Stimulated activated CD8-positive, alpha-beta memory T cell treated with anti-CD3 and anti-CD28 coated beads, Interleukin-7, amount 100 ng/mL, for 1 hour (primary cell): ENCODE measurements around the gene GAS7.

ENCODE experiments used
- DNase-seq, 2 donors: peaks; one replicate each; pipeline ENCODE4 v3.0.0-alpha.2; 2020; ENCODE audit warnings: low read depth in 2 of 2

The GAS7 gene

DNA sequence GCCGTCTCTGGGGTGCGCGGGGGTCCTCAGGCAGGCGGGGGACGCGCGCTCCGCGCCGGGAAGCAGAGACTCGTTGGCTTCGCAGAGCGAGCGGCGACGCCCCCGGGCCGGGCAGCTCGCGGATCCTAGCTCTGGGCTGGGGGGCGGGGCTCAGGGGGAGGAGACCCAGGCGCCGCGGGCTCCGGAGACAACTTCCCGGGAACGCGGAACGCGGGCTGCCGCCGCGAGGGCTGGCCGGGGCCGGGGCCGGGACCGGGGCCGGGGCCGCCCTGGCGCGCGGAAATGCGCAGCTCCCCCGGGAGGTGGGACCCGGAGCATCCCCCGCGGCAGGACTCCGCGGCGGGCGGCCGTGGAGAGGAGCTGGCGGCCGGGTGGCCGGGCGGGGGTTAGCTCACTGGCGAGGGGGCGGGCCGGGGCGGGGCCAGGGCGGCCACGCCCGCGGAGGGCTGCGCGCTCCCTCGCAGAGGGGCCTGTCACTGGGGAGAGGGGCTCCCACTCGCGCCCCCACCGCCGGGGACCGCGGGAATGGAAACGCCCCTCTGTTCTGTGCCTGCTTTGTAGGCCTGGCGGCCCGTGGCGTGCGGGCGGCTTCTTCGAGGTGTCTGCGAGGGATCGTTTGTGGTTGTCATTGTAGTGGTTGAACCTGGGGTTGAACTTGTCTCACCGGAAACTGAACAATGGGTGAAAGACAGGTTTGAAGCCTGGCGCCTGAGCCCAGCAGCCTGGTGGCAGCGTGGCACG, at the start of gene GAS7:
GAS7 (minus strand) TSS at position 98 of the 741 bp plus-strand sequence.
- DNase-seq: peak in 1 of 2 donors; percentile 24

DNA sequence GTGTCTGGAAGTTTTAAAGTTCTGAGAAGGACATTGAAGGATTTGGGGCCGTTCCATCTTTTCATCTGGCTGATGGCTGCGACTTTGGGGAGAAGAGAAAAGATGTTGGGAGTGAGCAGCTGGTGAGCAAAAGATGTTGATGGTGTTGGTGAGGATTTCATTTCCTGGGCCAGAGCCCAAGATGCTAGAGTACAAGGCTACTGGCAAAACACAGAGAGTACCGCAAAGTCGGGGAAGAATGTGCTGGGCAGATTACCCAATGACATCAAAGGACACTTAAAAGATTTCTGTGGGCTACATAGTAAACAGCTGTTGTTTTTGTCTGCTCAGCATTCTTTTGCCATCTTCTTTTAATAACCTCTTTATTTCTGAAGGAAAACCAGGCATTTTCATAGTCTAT, 49.4 kb upstream of the GAS7 start:
- DNase-seq: no peak

DNA sequence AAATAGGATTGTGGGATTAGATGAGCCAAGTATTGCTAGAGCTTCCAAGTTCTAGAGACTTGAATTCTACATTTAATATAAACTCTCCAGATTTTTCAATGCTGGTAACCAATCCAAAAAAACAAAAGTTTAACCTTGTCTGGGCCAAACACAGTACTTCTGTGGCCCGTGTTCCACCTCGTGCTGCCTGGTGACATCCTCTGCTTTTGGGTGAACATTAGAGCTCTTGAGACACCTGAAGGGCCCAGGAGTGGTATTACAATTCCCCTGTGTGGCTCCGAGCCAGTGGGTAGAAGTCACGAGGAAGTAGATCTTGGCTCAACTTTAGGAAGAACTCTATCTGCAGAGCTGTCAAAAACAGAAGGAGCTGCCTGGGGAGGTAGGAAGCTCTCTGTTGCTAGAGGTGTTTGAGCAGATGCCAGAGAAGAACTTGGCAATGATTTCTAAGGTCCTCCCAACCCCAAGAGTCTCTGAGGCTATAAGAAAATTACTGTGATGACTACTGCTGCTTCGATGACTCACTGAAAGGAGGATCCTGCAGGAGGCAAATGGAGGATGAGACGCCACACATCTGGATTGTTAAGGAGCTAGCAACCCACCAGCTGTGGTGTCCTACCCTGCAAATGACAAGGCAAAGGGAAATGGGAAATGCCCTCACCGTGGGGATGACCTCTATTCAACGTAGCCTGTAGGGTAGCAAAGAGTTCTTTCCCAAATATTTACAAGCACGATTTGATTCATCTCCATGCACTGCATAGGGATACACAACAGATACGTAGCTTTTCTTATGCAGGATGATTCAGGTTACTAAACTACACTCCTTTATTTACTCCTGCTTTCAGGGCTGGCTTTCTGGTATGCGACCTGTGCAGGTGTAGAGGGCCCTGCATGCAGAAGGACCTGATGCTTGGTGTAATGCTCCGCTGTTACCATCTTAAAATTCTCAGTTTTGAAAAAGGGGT, 45.8 kb upstream of the GAS7 start:
- no peak for DNase-seq

DNA sequence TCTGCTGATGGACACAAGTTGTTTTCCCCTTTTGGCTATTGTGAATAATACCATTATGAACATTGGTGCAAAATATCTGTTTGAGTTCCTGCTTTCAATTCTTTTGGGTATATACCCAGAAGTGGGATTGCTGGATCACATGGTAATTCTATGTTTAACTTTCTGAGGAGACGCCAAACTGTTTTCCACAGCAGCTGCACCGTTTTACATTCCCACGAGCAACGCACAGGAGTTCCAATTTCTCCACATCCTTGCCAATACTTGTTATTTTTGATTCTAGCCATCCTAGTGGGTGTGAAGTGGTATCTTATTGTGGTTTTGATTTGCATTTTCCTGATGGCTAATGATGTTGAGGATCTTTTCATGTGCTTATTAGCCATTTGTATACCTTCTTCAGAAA, 43.4 kb upstream of the GAS7 start:
- no peak for DNase-seq

DNA sequence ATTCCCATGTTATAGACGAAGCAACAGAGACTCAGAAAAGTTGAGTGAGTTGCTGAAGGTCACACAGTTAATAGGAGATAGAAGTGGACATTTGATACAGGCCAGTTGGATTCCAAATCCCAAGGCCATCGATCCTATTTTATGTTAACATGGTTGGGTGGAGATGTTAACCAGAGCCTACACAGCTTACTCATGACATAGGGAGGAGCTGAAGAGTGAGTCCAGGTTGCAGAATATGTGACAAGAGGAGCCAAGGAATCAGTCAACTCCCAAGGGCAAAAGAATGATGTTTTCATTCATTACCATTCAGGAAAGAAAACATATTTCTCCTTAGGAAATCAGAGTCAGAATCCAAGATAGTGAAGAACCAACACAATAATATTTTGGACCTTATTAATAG, 40.3 kb upstream of the GAS7 start:
- DNase-seq: no peak

DNA sequence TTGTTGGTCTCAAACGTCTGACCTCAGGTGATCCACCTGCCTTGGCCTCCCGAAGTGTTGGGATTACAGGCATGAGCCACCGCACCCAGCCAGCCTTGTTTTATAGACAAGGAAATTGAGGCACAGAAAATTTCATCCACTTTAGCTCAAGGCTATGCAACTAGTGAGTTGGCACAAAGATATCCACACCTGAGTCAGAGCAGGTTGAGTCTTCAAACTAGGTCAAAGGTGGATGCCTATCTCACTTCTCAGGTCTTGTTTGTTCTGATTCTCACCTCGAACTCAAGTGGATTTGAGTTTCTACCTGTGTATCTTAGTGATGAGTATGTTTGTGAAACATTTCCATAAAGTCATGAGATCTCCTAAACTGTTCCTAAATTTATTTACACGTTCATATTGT, 35.6 kb upstream of the GAS7 start:
- DNase-seq: no peak

DNA sequence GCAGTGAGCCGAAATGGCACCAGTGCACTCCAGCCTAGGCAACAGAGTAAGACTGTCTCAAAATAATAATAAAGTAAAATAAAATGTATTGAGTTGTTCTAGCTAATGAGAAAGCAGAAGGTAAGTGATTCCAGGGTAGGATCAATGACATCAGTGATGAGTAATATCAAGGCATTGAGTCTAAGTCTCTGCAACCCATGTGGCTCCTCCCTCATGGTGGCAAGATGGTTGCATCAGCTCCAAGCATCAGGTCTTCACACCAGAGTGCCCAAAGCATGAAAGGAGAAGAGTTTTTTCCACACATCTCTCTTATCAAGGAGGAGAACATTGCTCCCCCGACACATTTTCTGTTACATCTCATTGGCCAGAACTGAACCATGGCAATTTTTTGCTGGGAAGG, 34.8 kb upstream of the GAS7 start:
- no peak for DNase-seq

DNA sequence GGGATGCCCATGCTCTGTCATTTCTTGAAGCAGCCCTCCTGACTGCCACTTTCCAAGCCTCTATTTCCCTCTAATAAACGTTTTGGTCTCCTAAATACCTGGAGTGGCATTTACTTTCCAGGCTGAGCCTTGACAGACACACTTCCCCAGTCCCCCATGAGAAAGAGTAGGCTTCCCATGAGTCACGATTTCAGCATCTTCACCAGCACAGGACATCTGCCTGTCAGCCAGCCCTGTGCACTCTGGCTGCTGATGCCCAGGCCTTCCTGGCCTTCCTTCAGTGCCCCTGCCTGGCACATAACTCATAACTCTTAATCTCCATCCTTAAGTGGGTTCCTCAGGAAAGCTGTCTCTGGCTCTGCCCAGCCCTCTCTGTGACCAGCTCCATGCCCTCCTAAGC, 30.8 kb upstream of the GAS7 start:
- DNase-seq: no peak

DNA sequence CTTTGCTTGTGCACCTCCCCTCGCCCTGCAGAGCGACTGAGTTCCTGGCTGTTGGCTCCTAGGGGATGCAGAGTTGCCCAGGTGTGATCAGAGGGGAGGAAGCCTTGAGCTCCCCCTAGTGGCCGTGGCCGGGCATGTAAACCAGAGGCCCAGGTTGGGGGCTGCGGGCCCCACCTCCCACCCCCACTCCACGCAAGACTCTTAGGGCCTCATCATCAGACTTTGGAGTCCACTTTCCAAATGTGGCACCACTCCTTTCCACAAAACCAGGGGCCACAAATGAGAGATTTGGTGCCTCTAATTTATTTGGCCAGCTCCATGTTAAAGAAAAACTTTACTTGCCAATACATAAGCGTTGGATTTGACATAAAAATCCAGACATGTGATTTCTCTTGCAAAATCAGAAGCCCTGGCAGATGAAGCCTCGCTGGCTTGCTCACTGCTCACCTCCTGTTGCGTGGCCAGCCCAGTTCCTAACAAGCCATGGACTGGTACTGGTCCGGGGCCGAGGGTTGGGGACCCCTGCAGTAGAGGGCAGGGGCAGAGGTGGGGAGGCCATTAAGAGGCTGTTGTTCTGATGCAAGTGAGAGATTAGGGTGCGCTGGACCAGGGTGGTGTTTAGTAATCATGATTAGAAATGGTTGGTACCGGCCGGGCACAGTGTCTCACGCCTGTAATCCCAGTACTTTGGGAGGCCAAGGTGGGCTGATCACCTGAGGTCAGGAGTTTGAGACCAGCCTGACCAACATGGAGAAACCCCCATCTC, 28.7 kb upstream of the GAS7 start:
- peak; percentile 12 to 21 for DNase-seq

DNA sequence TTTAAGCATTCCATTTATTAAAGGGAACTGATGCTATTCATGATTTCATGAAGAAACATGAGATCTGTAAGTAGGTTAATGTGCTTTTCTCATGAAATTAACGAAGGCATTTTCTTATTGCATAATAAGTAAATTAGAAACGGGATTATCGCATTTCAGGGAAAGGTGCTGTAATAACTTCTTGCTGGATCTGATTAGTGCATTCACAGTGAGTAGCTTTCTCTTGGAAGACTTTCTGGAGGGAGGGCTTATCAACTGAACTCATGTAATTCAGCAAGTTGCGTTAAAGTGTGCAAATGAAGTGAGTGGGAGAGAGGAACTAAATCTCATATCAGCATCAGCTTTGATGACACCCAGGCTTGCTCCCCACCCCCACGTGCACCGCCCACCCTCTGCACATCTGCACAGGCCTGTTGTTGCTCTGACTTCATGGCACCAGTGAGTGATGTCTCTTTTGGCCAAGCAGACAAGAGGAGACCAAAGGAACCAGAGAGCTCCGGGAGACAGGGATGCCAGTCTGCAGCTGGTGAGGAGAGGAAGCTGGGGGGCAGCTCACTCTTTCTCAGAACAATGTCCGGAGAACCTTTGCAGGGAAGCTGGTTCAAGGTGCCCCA, 26.3 kb upstream of the GAS7 start:
- no peak for DNase-seq

DNA sequence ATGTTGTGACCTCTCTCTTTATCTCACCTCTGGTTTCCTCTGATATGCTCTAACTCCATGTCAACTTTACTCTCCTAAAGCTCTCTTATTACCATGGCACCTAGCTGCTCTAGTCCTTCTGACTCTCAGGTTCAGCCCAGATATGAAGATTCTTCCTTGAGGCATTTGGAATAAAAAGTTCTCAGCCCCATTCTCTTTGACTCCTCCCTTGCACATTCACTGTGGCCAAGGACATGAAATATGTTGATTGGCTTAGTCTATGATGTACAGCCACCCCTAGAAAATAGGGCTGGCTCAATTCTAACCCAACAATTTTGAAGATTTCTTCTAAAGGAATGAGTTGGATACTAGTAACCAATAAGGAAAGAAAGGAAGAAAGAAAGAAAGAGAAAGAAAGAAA, 20.8 kb upstream of the GAS7 start:
- DNase-seq: no peak

DNA sequence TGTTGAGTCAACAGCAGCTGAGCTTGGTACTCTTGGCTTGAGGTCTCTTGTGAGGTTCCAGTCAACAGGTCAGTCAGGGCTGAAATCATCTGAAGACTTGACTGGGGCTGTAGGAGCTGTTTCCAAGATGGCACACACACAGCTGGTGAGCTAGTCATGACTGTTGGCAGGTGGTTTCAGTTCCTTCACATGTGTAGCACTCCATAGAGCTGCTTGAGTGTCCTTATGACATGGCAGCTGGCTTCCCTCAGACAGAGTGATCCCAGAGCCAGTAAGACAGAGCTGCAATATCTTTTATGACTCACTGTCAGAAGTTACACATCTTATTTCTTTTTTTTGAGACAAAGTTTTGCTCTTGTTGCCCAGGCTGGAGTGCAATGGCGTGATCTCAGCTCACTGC, 19.5 kb upstream of the GAS7 start:
- DNase-seq: no peak

DNA sequence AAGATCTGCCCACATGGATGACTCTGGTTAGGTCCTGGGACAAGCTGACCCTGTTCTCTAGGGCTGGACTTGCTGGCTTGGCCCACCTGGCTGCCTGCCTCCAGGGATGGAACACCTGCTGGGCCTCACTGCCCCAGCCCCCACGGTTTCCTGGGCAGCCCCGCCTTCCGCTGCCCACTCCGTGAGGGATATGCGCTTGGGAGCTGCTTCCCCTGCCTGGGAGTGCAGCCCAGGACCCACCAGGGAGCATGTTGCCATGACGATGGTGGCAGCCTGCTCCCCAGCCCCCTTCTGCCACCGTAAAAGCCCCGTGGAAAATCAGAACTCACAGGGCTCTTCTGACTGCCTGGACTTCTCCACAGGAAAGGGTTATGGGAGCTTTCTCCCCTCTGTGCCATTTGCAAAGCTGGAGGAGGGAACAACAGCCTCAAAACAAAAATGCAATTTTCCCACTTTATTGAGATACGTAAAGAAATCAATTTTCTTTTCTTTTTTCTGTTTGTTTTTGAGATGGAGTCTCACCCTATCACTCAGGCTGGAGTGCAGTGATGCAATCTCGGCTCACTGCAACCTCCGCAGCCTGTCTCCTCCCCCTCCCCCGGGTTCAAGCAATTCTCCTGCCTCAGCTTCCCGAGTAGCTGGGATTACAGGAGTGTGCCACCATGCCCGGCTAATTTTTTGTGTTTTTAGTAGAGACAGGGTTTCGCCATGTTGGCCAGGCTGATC, 18.0 kb upstream of the GAS7 start:
- DNase-seq: no peak

DNA sequence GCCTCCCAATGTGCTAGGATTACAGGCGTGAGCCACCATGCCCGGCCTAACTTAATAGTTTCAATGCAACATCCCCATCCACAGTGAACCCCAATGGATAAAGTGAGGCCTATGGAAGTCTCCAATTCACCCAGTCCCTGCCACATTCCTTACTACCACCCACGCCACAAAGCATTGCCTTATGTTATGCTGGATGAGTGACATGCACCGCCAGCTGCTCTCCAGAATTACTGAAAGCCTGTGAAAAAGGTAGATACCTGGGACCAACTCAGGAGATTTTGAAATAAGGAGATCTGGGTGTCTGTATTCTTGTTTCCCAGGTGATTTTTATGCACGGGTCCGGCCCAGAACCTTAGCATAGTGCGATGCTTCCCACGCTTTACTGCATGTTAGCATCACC, 16.9 kb upstream of the GAS7 start:
- no peak for DNase-seq

DNA sequence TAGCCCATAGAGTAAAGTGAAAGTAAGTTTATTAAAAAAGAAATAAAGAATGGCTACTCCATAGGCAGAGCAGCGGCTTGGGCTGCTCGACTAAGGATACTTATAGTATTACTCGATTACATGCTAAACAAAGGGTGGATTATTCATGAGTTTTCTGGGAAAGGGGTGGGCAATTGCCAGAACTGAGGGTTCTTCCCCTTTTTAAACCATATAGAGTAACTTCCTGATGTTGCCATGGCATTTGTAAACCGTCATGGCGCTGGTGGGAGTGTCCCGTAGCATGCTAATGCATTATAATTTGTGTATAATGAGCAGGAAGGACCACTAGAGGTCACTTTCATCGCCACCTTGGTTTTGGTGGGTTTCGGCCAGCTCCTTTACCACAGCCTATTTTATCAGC, 13.3 kb upstream of the GAS7 start:
- DNase-seq: no peak

DNA sequence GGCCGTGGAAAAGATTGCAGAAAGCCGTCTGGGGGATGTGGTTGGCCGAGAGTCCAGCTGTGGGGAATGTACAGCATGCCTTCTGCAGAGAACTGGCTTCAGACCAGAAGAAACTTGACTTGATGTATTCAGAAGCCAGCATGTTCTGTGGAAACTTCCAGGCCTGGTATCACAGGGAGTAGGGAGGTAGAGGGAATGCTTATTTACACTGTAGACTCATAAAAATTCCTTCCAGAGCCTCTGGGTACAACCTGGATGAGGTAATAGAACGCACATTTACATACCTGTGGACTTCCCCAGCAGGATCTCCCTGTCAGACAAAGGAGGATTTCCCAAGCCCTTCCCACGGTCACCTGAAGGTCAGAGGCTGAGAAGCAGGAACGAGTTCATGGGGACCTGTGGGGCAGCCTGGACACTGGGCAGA, 11.8 kb upstream of the GAS7 start:
- DNase-seq: no peak

DNA sequence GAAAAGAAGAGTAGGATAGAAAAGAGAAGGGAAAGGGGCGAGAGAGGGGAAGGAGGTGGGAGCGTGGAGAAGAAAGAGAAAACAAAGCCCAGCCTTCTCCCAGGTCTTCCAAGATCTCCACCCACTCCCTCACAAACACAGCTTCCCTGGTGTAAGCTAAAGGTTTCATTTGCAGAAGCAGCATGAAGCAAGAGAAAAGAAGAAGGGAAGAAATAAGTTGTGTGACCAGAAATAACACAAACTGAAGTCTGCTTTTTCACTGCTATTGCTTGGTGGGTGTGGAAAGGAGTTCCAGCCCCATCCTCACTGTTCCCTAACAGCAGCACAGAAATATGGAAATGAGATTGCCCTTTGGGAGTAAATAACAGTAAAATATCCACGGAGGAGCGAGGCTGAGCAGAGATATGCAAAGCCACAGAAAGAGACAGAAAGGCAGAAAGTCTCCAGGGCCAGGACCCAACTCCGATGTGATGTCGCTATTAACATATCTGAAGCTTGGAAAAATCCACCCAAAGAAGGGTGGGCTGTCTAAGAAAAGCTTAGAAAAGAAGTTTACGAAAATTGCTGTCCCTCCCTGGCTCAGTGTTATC, 10.3 kb upstream of the GAS7 start:
- DNase-seq: no peak

DNA sequence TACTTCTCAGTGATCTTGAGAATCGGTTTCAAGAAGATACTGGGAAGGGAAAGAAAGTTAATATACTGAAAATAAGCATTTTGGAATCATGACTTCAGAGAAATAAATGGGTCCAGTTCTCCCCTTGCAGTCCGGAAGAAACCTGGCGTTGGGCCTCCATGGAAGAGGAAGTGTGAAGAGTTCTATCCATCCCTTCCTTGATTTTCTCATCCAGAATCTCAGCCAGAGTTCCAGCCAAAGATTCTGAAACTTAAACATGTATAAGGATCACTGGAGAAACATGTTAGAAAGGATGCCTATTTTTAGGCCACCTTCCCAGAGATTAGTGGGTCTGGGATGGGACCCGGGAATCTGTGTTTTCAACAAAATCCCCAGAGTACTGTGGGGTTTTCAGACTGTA, 8.7 kb upstream of the GAS7 start:
- no peak for DNase-seq

DNA sequence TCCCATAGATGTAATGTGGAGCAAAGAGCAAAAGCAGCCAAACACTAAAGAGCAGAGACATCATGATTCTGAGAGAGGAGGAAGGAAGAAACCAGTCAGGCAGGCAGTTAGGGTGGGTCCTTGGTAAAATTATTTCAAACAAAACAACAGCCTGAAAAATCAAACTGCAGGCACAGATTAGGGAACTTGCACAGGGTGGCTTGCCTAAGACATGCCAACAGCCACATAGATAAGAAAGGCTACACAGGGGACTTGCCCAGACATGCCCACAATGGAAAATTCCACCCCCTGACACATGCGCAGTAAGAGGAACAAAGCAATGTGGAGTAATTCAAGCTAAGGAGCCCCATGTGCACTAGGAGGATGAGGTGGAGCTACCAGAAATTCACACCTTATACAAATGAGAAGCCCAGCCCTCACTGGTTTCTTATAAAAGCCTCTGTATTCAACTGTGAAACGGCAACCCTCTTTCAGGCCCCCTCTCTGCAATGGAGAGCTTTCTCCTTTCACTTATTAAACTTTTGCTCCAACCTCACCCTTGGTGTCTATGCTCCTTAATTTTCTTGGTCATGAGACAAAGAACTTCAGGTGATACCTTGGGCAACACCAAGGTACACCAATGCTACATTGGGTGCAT, 7.3 kb upstream of the GAS7 start:
- no peak for DNase-seq

DNA sequence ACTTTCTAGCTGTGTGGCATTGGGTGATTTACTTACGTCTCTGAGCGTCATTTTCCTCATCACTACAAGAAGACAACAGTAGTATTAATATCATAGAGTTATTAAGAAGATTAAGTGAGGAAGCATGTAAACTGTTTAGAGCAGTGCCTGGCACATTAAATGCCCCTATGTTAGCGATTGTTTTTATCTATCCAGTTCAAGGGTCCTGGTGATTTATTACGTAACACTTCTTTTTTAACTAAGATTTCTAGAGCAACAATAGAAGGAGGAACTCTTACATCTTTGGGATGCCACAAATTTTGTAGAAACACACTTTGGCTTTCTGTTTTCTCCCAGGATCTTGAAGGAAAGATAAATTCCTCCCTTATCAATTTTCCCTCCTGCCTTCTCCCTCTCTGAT, 3.3 kb upstream of the GAS7 start:
- no peak for DNase-seq
